GM23248 (cell line): ENCODE data around the gene TTC1.

Experiments
- EZH2 ChIP-seq: fragments of 200-600 bp; sonication (generic); IDR thresholded peaks from 2 replicates; pipeline ENCODE4 v1.6.1; 2018; ENCODE audit warnings: antibody characterized with exemption, mild to moderate bottlenecking; ENCODE audit not compliant: insufficient read depth, poor library complexity, severe bottlenecking
- EZH2phosphoT487 ChIP-seq: fragments of 200-600 bp; sonication (generic); IDR thresholded peaks from 2 replicates; pipeline ENCODE4 v1.6.1; 2018; ENCODE audit warnings: antibody characterized with exemption, moderate library complexity, mild to moderate bottlenecking, low read depth; ENCODE audit not compliant: insufficient read depth

- TF ChIP-seq EZH2phosphoT487 = no peak
- no peak for TF ChIP-seq EZH2
Observed at GRCh38 chr5:160020266-160020770, 11.4 kb downstream of the TTC1 start.
